AML-193 (cell line): ENCODE results near the gene VPS13C.
A peak's percentile ranks its signal among the peaks of the same experiment; 100 is the strongest.
"Not testable (repeated sequence)": the region's sequence is repeated elsewhere in the genome, so short reads cannot be mapped to it uniquely, and the experiment has no call there.

Experiments used
- DNase-seq, 2 experiments: peaks; one replicate each; lab custom pipeline; 2025; lab: John Stamatoyannopoulos, UW

Gene VPS13C

GRCh38 chr15:62047282-62047827 lies 12.9 kb downstream of the VPS13C start:
- DNase-seq, result peak in 1 of 2 experiments; percentile 11

GRCh38 chr15:62046078-62046743 lies 14.0 kb downstream of the VPS13C start:
- no peak for DNase-seq

GRCh38 chr15:62035256-62035924 lies 24.9 kb downstream of the VPS13C start:
- no peak for DNase-seq

- no peak for DNase-seq
These were observed 32.3 kb downstream of the VPS13C start for GRCh38 chr15:62027916-62028315.

GRCh38 chr15:62027263-62027565 lies 33.0 kb downstream of the VPS13C start:
- DNase-seq, result no peak

GRCh38 chr15:62026487-62027262 lies 33.6 kb downstream of the VPS13C start:
- DNase-seq, result peak in 1 of 2 experiments; percentile 6

GRCh38 chr15:62021991-62022600 lies 38.2 kb downstream of the VPS13C start:
- peak; percentile 3 to 5 for DNase-seq

GRCh38 chr15:62020576-62021160 lies 39.6 kb downstream of the VPS13C start:
- no peak for DNase-seq

GRCh38 chr15:62005354-62005753 lies 54.9 kb downstream of the VPS13C start:
- DNase-seq, result not testable (repeated sequence)

GRCh38 chr15:61997786-61998185 lies 62.5 kb downstream of the VPS13C start:
- no peak for DNase-seq

- no peak for DNase-seq
These were observed 64.1 kb downstream of the VPS13C start for GRCh38 chr15:61996056-61996635.

GRCh38 chr15:61994216-61994615 lies 66.0 kb downstream of the VPS13C start:
- DNase-seq, result no peak

GRCh38 chr15:61992518-61992917 lies 67.7 kb downstream of the VPS13C start:
- no peak for DNase-seq

GRCh38 chr15:61989667-61990066 lies 70.6 kb downstream of the VPS13C start:
- no peak for DNase-seq

- DNase-seq, result no peak
These were observed 72.4 kb downstream of the VPS13C start for GRCh38 chr15:61987824-61988223.

- DNase-seq, result no peak
These were observed 77.2 kb downstream of the VPS13C start for GRCh38 chr15:61983081-61983480.

- no peak for DNase-seq
These were observed 82.0 kb downstream of the VPS13C start for GRCh38 chr15:61978225-61978624.

GRCh38 chr15:61974759-61975158 lies 85.5 kb downstream of the VPS13C start:
- no peak for DNase-seq

- DNase-seq, result no peak
These were observed 86.1 kb downstream of the VPS13C start for GRCh38 chr15:61974118-61974517.

GRCh38 chr15:61951949-61952348 lies 108.3 kb downstream of the VPS13C start:
- DNase-seq, result no peak

GRCh38 chr15:61946778-61947177 lies 113.5 kb downstream of the VPS13C start:
- no peak for DNase-seq

- no peak for DNase-seq
These were observed 116.3 kb downstream of the VPS13C start for GRCh38 chr15:61943992-61944391.
